KMS-11 (cell line): ENCODE measurements around the gene GJA1.

Source experiments
- H2AFZ ChIP-seq: fragments of 200-600 bp; sonication (generic); 2 replicates; pipeline ENCODE4 v1.6.1; 2016; ENCODE audit warnings: antibody characterized with exemption, mixed run types, low read depth
- H3K27ac ChIP-seq: fragments of 200-600 bp; sonication (generic); 2 replicates; pipeline ENCODE4 v1.6.1; 2016; ENCODE audit warnings: mild to moderate bottlenecking, mixed run types
- H3K27me3 ChIP-seq: fragments of 200-600 bp; sonication (generic); 2 replicates; pipeline ENCODE4 v1.6.1; 2017; ENCODE audit warnings: mild to moderate bottlenecking, low read depth, mixed run types, moderate library complexity; ENCODE audit not compliant: insufficient read depth
- H3K36me3 ChIP-seq: fragments of 200-600 bp; sonication (generic); 2 replicates; pipeline ENCODE4 v1.6.1; 2017; ENCODE audit warnings: mild to moderate bottlenecking, mixed run types; ENCODE audit not compliant: insufficient read depth
- H3K4me1 ChIP-seq: fragments of 200-600 bp; sonication (generic); 2 replicates; pipeline ENCODE4 v1.6.1; 2016; ENCODE audit warnings: mild to moderate bottlenecking, low read depth, mixed run types; ENCODE audit not compliant: poor library complexity, severe bottlenecking
- H3K4me2 ChIP-seq: fragments of 200-600 bp; sonication (generic); 2 replicates; pipeline ENCODE4 v1.7.0; 2016; ENCODE audit warnings: mild to moderate bottlenecking, mixed run types
- H3K4me3 ChIP-seq: fragments of 200-600 bp; sonication (generic); IDR thresholded peaks from 2 replicates; pipeline ENCODE4 v1.6.1; 2017; ENCODE audit warnings: low read depth, low read length, mixed read lengths; ENCODE audit not compliant: insufficient read depth
- H3K79me2 ChIP-seq: fragments of 200-600 bp; sonication (generic); 2 replicates; pipeline ENCODE4 v1.6.1; 2016; ENCODE audit warnings: low read depth, mixed run types; ENCODE audit not compliant: insufficient read depth
- H3K9ac ChIP-seq: fragments of 200-600 bp; sonication (generic); 2 replicates; pipeline ENCODE4 v1.6.1; 2016; ENCODE audit warnings: mild to moderate bottlenecking, mixed run types
- H4K20me1 ChIP-seq: fragments of 200-600 bp; sonication (generic); 2 replicates; pipeline ENCODE4 v1.6.1; 2016; ENCODE audit warnings: mild to moderate bottlenecking, mixed run types; ENCODE audit not compliant: insufficient read depth
- TF ChIP-seq, protein P1 (sequence below): fragments of 200-600 bp; sonication (generic); conservative IDR thresholded peaks from 2 replicates; pipeline ENCODE4 v1.6.1; 2017; ENCODE audit warnings: low read depth, mild to moderate bottlenecking, antibody characterized with exemption, low read length, moderate library complexity, mixed read lengths

GJA1 gene

DNA sequence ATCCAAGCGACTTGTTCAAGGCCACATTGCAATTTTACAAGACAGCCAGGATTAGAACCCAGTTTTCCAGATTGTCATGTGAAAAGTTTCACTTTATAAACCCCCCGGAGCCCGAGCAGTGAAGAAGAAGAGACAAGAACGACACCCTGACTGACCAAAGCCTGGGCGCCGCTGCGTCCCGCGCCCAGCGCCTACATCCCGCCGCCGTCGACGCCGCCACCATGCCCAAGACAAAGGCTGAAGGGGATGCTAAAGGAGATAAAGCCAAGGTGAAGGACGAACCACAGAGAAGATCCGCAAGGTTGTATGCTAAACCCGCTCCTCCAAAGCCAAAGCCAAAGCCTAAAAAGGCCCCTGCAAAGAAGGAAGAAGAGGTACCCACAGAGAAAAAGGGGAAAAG lies 27.1 kb upstream of the GJA1 start:
- TF ChIP-seq, protein P1, sequence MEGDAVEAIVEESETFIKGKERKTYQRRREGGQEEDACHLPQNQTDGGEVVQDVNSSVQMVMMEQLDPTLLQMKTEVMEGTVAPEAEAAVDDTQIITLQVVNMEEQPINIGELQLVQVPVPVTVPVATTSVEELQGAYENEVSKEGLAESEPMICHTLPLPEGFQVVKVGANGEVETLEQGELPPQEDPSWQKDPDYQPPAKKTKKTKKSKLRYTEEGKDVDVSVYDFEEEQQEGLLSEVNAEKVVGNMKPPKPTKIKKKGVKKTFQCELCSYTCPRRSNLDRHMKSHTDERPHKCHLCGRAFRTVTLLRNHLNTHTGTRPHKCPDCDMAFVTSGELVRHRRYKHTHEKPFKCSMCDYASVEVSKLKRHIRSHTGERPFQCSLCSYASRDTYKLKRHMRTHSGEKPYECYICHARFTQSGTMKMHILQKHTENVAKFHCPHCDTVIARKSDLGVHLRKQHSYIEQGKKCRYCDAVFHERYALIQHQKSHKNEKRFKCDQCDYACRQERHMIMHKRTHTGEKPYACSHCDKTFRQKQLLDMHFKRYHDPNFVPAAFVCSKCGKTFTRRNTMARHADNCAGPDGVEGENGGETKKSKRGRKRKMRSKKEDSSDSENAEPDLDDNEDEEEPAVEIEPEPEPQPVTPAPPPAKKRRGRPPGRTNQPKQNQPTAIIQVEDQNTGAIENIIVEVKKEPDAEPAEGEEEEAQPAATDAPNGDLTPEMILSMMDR: no peak

DNA sequence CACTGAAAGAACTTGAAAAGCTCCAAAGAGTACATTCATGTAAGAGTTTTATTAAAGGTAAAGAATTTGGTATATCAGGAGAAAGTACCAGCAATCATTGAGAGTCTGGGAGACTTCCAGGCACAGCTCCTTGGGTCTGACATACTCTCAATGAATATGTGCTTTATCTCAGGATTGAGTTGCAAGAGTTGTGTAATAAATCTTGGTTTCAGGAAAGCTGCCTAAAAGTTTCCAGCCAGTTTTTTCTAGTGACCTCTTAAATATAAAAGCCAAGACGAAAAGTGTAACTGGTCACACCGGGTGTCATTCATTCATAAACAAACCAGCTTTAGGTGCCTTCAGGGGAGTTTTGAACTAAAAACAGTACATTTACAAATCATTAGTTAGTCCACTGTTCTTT lies 21.6 kb upstream of the GJA1 start:
- Histone ChIP-seq H3K4me2 (no peak overlapping the region), H3K9ac (no peak overlapping the region), H3K79me2 (no peaks in the 10 kb centered on the region), H3K4me3 (no peak overlapping the region), H3K36me3 (no peaks in the 10 kb centered on the region), H4K20me1 (no peaks in the 10 kb centered on the region), H3K4me1 (no peaks in the 10 kb centered on the region), H3K27ac (no peak overlapping the region), H2AFZ (no peak overlapping the region), H3K27me3 (no peaks in the 10 kb centered on the region)
- TF ChIP-seq, protein P1: no peak

More for the DNA sequence above, 27.1 kb upstream of the GJA1 start:
- no peak overlapping the region for H3K4me3 ChIP-seq
- H3K27ac ChIP-seq: no peak overlapping the region
- H3K36me3 ChIP-seq: no peaks in the 10 kb centered on the region
- H2AFZ ChIP-seq: no peak overlapping the region
- no peaks in the 10 kb centered on the region for H3K79me2 ChIP-seq
- H3K4me1 ChIP-seq: no peaks in the 10 kb centered on the region
- no peaks in the 10 kb centered on the region for H3K27me3 ChIP-seq
- no peaks in the 10 kb centered on the region for H4K20me1 ChIP-seq
- no peak overlapping the region for H3K4me2 ChIP-seq
- H3K9ac ChIP-seq: no peak overlapping the region

- H3K4me3 ChIP-seq: no peak overlapping the region
- H2AFZ ChIP-seq: no peak overlapping the region
- H3K4me1 ChIP-seq: no peaks in the 10 kb centered on the region
- no peaks in the 10 kb centered on the region for H4K20me1 ChIP-seq
- TF ChIP-seq, protein P1: no peak
- no peaks in the 10 kb centered on the region for H3K27me3 ChIP-seq
- no peak overlapping the region for H3K27ac ChIP-seq
- H3K4me2 ChIP-seq: no peak overlapping the region
- H3K79me2 ChIP-seq: no peaks in the 10 kb centered on the region
- no peak overlapping the region for H3K9ac ChIP-seq
- no peaks in the 10 kb centered on the region for H3K36me3 ChIP-seq
These were observed 17.1 kb upstream of the GJA1 start for GRCh38 chr6:121418346-121418745.

GRCh38 chr6:121426686-121427085 lies 8.8 kb upstream of the GJA1 start:
- H3K79me2 ChIP-seq: no peaks in the 10 kb centered on the region
- H3K36me3 ChIP-seq: no peaks in the 10 kb centered on the region
- H3K4me2 ChIP-seq: no peak overlapping the region
- H3K27me3 ChIP-seq: no peaks in the 10 kb centered on the region
- TF ChIP-seq, protein P1: no peak
- no peak overlapping the region for H2AFZ ChIP-seq
- no peaks in the 10 kb centered on the region for H4K20me1 ChIP-seq
- no peak overlapping the region for H3K9ac ChIP-seq
- H3K4me3 ChIP-seq: no peak overlapping the region
- no peak overlapping the region for H3K27ac ChIP-seq
- no peaks in the 10 kb centered on the region for H3K4me1 ChIP-seq
